NB4 (cell line): ENCODE data around the gene RAD51B.

Experiments
- DNase-seq: peaks from one replicate; pipeline ENCODE4 v3.0.0; 2010; ENCODE audit warnings: low read depth
- H3K4me3 ChIP-seq: one replicate; pipeline ENCODE4 v1.5.1; 2011; ENCODE audit warnings: mild to moderate bottlenecking, low read depth, low read length, moderate library complexity
- CTCF ChIP-seq: IDR thresholded peaks from one replicate; pipeline ENCODE4 v1.5.1; 2012; ENCODE audit warnings: low read depth, low read length
- MAX ChIP-seq: IDR thresholded peaks from 2 replicates; pipeline ENCODE4 v1.6.1; 2011; ENCODE audit warnings: low read depth, low read length
- MYC ChIP-seq: IDR thresholded peaks from 2 replicates; pipeline ENCODE4 v1.6.1; 2011; ENCODE audit warnings: low read depth, low read length
- POLR2A ChIP-seq: IDR thresholded peaks from 2 replicates; pipeline ENCODE4 v1.6.1; 2011; ENCODE audit warnings: mild to moderate bottlenecking; ENCODE audit not compliant: insufficient read length; ENCODE audit errors: extremely low read depth

RAD51B gene

GRCh38 chr14:67856827-67857226 is 37.2 kb downstream of the RAD51B start:
- TF ChIP-seq MAX (no peak), MYC (no peak), CTCF (no peak), POLR2A (no peak)
- no peak for DNase-seq

GRCh38 chr14:67857778-67858350 is 38.3 kb downstream of the RAD51B start:
- no peak overlapping the region for H3K4me3 ChIP-seq
- DNase-seq: no peak
- TF ChIP-seq CTCF: no peak
- no peak for TF ChIP-seq MYC
- no peak for TF ChIP-seq MAX
- no peak for TF ChIP-seq POLR2A

More at GRCh38 chr14:67856827-67857226, 37.2 kb downstream of the RAD51B start:
- no peak overlapping the region for H3K4me3 ChIP-seq

GRCh38 chr14:67859169-67859749 is 39.7 kb downstream of the RAD51B start:
- TF ChIP-seq MAX (no peak), POLR2A (no peak), MYC (no peak), CTCF (no peak)
- no peak overlapping the region for H3K4me3 ChIP-seq
- DNase-seq: no peak

GRCh38 chr14:67863223-67863622 is 43.6 kb downstream of the RAD51B start:
- no peak for DNase-seq
- no peak for TF ChIP-seq MAX
- TF ChIP-seq CTCF: no peak
- no peak for TF ChIP-seq MYC
- TF ChIP-seq POLR2A: no peak
- H3K4me3 ChIP-seq: no peak overlapping the region

- TF ChIP-seq POLR2A: no peak
- no peak for TF ChIP-seq CTCF
- TF ChIP-seq MYC: no peak
- no peak for TF ChIP-seq MAX
- no peak overlapping the region for H3K4me3 ChIP-seq
- DNase-seq: no peak
Observed at GRCh38 chr14:67875175-67876006, 55.8 kb downstream of the RAD51B start.
